Activated T-helper 2 cell treated with anti-CD3 and anti-CD28 coated beads, Interferon-gamma antibody, Interleukin-2, Interleukin-4, amounts not matched to agents 10 μg/mL and 5 μg/mL and 100 μg/mL, durations not matched to agents 14 hours and 24 hours and 36 hours (primary cell): ENCODE results near the gene ENTR1. TPM values are rescaled to one million over a fixed set of nuclear protein-coding genes. Genes with fewer than 3 reads are reported as not detected.
"Not testable (repeated sequence)": the region's sequence is repeated elsewhere in the genome, so short reads cannot be mapped to it uniquely, and the experiment has no call there.

ENCODE experiments used
- DNase-seq: peaks from one replicate; pipeline ENCODE4 v3.0.0; 2021; ENCODE audit warnings: low spot score
- H3K27ac Mint-ChIP-seq: one replicate; pipeline ENCODE4 v1.8.0; 2021; ENCODE audit warnings: mixed read lengths
- H3K27me3 Mint-ChIP-seq: one replicate; pipeline ENCODE4 v1.8.0; 2021; ENCODE audit warnings: low read depth, mixed read lengths
- H3K36me3 Mint-ChIP-seq: one replicate; pipeline ENCODE4 v1.8.0; 2021; ENCODE audit warnings: low read depth, mixed read lengths
- H3K4me1 Mint-ChIP-seq: one replicate; pipeline ENCODE4 v1.8.0; 2021; ENCODE audit warnings: low read depth, mixed read lengths
- H3K4me3 Mint-ChIP-seq: one replicate; pipeline ENCODE4 v1.8.0; 2021; ENCODE audit warnings: low read depth, mild to moderate bottlenecking, moderate library complexity, mixed read lengths
- H3K9me3 Mint-ChIP-seq: one replicate; pipeline ENCODE4 v1.8.0; 2021; ENCODE audit warnings: mixed read lengths
- intact Hi-C: fragments of 100-400 bp; cut with micrococcal nuclease; formaldehyde crosslinking; loops from one replicate; pipeline ENCODE4 v1.15.1; 2023
- total RNA-seq: library from RNA; stranded (reverse); gene quantifications from 2 replicates; pipeline ENCODE4 v1.2.3, GENCODE V29; 2022

ENTR1 gene
- total RNA-seq, 1 donor from 2014 or later: 75.6 TPM

DNA sequence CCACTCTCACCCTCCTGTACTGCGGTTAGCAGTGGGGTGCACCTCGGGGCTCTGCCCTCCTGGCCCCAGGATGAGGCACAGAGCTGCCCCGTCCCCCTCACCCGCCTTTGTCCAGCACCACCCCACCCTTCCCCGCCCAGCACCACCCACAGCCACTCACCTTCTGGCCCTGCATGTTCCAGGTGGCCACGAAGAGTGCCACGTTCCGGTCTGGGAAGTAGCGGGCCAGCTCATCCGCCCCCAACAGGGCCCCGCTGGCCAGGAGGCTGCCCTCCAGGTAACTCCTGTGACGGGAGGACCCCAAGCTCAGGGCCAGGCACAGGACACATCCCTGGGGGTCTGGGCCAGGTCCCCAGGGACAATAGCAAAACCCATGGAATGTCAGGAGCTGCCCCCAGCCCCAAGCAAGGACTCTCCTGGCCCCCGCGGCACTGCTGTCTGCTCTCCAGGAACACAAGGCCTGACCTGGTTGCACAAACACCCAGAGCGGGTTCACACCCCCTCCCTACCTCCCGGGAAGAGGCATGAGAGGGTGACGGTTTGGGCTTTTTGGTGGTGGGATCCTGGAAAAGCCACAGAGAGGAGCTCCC is 24.3 kb upstream of the ENTR1 start:
- Mint-ChIP-seq H3K9me3 (no peaks in the 10 kb centered on the region), H3K27me3 (no peaks in the 10 kb centered on the region), H3K4me1 (peaks cover 19% of the 10 kb centered on the region), H3K4me3 (no peak overlapping the region), H3K27ac (no peak overlapping the region), H3K36me3 (peaks cover 27% of the 10 kb centered on the region)
- intact Hi-C loops: loop anchor here (5.0 kb wide), 1 partner anchor 48 kb away; the partner anchor contains the start of gene SEC16A
- DNase-seq: no peak

DNA sequence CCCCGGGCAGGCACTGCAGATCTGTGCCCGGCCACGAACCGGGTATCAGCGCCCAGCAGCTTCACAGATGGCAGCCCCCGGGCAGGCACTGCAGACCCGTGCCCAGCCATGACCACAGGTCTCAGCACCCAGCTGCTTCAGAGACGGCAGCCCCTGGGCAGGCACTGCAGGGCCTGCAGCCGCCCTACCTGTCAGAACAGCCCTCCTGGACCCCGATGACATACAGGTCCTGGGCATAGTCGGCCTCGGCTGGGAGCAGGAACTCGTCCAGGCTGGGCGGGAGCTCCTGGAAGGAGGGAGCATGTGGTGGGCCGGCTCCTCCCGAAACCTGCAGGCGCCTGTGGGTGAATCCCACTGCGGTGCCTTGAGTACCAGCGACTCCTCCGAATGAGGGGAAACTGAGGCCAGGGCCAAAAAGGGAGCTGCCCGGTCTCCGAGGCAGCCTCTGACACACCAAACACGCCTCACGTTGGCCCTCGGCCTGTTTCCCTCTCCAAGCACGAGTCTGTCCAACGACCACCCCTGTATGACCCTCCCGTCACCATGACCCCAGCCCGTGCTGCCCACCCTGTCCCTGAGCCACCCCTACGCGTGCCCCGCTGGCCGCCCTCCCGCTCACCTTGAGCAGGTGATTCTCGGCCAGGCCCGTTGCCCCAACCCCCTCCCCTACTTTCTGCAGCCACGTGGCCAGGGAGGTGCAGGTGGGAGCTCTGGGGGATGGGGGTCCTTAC is 23.6 kb upstream of the ENTR1 start:
- peaks cover 19% of the 10 kb centered on the region for H3K4me1 Mint-ChIP-seq
- H3K9me3 Mint-ChIP-seq: no peaks in the 10 kb centered on the region
- no peak for DNase-seq
- H3K36me3 Mint-ChIP-seq: peaks cover 28% of the 10 kb centered on the region
- intact Hi-C loops: no loop called here
- no peak overlapping the region for H3K27ac Mint-ChIP-seq
- no peaks in the 10 kb centered on the region for H3K27me3 Mint-ChIP-seq
- H3K4me3 Mint-ChIP-seq: no peak overlapping the region

DNA sequence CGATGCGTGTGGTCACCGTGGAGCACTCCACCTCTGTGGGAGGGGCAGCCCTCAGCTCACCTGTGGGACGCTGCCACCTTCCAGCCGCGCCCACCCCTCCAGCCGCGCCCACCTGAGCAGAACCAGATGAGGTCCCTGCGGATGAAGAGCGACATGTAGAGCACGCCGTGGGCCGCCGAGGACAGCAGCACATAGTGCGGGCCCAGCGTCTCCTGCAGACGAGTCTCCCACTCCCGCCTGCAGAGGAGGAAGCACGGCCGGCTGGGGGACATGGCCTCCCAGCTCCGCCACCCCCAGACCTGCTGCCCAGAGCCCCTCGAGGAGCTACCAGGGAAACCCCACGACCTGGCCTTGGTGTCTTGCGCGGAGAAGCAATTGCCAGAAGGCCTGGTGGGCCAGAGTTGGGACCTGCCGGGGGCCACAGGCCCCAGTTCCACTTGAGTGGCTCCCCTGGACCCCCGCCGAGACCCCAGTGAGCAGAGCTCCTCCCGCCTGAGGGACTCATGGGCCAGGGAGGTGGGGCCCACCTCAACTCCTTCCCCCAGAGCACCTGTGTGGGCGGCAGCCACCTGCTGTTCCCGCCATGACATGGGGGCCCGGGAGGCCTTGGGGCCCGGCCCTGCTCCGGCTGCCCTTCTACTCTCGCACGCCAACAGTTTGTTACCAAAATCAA is 22.8 kb upstream of the ENTR1 start:
- intact Hi-C loops: no loop called here
- H3K27me3 Mint-ChIP-seq: no peaks in the 10 kb centered on the region
- H3K9me3 Mint-ChIP-seq: no peaks in the 10 kb centered on the region
- DNase-seq: no peak
- no peak overlapping the region for H3K27ac Mint-ChIP-seq
- H3K4me3 Mint-ChIP-seq: no peak overlapping the region
- peaks cover 17% of the 10 kb centered on the region for H3K4me1 Mint-ChIP-seq
- peaks cover 30% of the 10 kb centered on the region for H3K36me3 Mint-ChIP-seq

DNA sequence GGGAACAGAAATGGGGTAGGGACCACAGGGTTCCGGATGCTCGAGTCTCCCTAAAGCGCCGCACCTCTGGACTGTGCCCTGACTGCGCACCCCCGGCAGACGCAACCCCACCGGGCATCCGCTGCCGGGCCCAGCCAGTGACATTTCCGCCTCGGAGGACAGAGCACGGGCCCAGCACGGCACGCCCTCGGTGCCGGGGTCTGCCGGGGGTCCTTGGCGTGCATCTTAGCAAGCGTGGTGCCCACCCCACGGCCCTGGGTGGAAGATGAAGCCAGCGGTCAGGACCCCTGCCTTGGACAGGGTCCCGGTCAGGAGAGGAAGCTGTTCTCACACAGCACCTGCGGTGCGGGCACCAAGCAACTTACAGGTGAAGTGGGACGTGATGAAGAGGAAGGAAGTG is 22.2 kb upstream of the ENTR1 start:
- intact Hi-C loops: no loop called here
- Mint-ChIP-seq H3K27me3 (no peaks in the 10 kb centered on the region), H3K4me1 (peaks cover 14% of the 10 kb centered on the region), H3K36me3 (peaks cover 28% of the 10 kb centered on the region), H3K4me3 (no peak overlapping the region), H3K9me3 (no peaks in the 10 kb centered on the region), H3K27ac (no peak overlapping the region)
- no peak for DNase-seq

DNA sequence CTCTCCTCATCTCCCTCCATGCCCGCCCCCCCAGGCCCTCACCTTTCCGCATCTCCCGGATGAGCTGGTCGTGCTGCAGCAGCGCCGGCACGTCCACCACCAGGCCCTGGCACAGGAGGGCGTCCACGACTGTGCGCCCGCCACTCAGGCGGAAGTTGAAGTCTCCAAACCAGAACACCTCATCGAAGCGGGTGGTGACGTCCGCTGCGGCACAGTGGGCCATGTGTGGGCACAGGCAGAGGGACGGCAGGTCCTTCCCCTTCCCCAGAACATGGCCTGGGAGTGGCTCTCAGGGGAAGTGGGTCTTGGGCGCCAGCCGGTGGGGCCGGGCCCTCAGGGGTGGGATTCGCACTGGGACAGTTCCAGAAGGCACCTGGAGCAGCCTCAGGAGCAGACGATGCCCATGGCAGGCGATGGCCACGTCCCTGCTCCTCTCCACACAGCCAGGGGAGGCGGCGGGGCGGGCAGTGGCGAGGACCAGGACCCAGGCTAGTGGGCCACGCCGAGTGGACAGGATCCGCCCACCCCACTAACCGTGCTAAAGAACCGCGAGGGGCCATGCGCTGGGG is 21.5 kb upstream of the ENTR1 start:
- Mint-ChIP-seq H3K4me3 (no peak overlapping the region), H3K4me1 (peaks cover 7% of the 10 kb centered on the region), H3K27me3 (no peaks in the 10 kb centered on the region), H3K9me3 (no peaks in the 10 kb centered on the region), H3K27ac (no peak overlapping the region), H3K36me3 (peaks cover 28% of the 10 kb centered on the region)
- intact Hi-C loops: no loop called here
- DNase-seq: no peak

DNA sequence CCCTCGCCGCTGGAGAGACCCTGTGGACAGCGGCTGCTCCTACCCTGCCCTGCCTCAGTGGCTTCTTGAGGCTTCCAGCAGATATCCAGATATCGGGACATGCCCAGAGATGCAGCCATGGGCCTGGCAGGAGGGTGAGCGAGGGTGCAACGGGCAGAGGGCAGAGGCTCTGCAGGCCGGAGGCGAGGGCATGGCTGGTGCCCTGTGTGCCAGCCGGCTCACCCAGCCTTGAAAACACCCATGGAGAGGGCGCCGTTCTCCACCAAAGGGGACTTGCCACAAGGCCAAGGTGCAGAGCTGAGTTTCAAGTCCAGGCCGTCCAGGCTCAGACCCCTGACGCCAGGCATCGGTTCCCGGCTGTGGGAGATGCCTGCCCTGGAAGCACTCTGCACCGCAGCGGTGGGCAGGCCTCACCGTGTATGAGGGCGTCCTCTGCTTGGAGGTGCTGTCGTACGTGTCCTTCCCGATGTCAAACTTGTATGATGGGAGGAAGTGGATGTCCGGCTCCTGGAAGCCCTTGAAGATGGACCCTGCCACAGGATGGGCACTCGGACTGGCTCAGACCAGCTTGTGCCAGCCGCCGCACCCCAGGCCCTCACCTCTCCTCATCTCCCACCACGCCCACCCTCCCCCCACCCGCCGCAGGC is 20.3 kb upstream of the ENTR1 start:
- intact Hi-C loops: no loop called here
- no peak overlapping the region for H3K27ac Mint-ChIP-seq
- H3K9me3 Mint-ChIP-seq: no peaks in the 10 kb centered on the region
- peaks cover 27% of the 10 kb centered on the region for H3K36me3 Mint-ChIP-seq
- no peak for DNase-seq
- H3K27me3 Mint-ChIP-seq: no peaks in the 10 kb centered on the region
- H3K4me1 Mint-ChIP-seq: no peaks in the 10 kb centered on the region
- H3K4me3 Mint-ChIP-seq: no peak overlapping the region

DNA sequence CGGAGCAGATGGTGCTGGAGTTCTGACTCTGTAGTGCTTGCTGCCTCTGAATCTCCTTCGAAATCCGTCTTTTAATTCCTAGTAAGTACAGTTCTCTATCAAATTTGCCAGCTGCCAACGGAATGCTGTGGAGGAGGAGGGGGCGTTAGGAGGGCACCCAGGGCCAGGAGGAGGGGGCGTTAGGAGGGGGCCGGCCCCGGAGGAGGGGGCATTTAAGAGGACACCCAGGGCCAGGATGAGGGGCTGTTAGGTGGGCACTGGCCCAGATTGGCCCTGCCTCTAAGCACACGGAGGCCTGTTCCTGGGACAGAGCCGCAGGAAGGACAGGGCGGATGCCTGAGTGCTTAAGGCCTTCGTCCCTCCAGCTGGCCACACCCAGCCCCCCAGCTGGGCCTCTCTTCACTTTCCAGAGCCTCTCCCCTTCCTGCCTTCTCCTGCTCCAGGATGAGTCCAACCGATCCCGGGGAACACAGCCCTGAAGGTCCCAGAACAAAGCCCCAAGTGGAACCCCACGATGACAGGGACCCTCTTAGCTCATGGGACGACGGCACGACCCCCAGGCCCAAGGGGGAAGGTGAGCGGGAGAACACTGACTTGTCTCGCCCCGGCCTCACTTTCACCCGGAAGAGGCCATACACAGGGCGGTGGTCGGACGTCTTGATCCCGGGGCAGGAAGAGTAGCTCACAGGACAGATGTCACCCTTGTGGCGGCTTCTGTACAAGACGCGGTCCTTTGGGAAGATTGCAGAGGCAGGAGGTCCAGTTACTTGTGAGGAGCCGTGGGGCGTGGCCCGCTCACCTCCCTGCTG is 19.5 kb upstream of the ENTR1 start:
- Mint-ChIP-seq H3K9me3 (no peaks in the 10 kb centered on the region), H3K36me3 (peaks cover 31% of the 10 kb centered on the region), H3K4me3 (no peak overlapping the region), H3K4me1 (peaks cover 4% of the 10 kb centered on the region), H3K27me3 (no peaks in the 10 kb centered on the region), H3K27ac (no peak overlapping the region)
- intact Hi-C loops: no loop called here
- DNase-seq: no peak

DNA sequence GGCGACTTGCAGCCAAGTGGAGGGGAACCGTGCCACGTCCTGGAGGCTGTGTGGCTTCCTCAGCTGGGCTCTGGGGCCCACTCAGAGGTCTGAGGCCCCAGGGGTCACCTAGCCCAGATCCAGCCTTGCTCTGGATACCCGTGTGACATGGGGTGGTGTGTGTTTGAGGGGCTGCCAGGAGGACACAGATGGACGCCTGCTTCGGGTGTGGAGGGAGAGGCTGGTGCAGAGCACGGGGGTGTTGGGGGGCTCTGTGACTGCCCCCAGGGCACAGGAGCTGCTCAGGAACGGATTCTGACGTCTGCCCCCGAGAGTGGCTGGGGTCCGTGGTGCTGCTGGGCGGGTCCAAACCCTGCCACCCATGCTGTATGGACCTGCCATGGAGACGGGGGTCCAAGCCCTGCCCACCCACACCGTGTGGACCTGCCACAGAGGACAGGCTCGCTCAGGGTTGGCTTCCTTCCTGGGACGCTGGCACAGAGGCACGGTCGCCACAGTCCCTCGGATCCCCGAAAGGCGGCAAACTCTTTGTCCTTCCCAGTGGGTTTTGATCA is 18.7 kb upstream of the ENTR1 start:
- no peak overlapping the region for H3K27ac Mint-ChIP-seq
- H3K36me3 Mint-ChIP-seq: peaks cover 37% of the 10 kb centered on the region
- no peaks in the 10 kb centered on the region for H3K27me3 Mint-ChIP-seq
- peaks cover 4% of the 10 kb centered on the region for H3K4me1 Mint-ChIP-seq
- intact Hi-C loops: no loop called here
- H3K9me3 Mint-ChIP-seq: no peaks in the 10 kb centered on the region
- no peak overlapping the region for H3K4me3 Mint-ChIP-seq
- DNase-seq: no peak

DNA sequence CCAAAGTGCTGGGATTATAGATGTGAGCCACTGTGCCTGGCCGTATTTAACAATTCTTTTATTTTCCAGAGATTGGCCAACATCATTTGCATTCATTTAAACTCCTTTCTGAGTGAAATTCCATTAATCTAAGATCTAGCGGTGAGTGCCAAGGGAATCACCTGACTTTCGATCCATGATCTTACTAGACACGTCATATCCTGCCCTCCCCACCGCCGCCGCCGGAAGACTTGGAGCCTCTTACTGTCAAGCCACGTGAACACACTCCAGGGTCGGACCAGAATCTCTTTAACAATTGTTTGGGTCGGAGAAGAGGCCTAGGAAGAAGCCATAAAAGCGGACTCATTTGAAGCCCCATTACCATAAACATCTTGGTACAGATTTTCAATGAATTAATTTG is 16.4 kb upstream of the ENTR1 start:
- Mint-ChIP-seq H3K27ac (no peak overlapping the region), H3K27me3 (no peaks in the 10 kb centered on the region), H3K36me3 (peaks cover 51% of the 10 kb centered on the region), H3K4me3 (no peak overlapping the region), H3K9me3 (no peaks in the 10 kb centered on the region), H3K4me1 (peaks cover 4% of the 10 kb centered on the region)
- intact Hi-C loops: no loop called here
- DNase-seq: no peak

DNA sequence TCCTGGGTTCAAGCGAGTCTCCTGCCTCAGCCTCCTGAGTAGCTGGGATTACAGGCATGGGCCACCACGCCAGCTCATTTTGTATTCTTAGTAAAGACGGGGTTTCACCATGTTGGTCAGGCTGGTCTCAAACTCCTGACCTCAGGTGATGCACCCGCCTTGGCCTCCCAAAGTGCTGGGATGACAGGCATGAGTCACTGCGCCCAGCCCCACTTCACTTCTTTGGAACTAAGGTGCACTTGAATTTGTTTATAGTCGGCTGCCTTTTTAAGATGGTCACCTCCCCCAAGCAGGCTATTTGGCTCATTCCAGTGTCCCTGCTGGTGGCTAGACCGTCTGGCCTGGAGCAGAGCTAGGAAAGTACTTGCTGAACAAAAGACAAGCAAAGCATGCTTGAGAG is 15.0 kb upstream of the ENTR1 start:
- H3K36me3 Mint-ChIP-seq: peaks cover 60% of the 10 kb centered on the region
- H3K9me3 Mint-ChIP-seq, intact Hi-C loops, H3K4me3 Mint-ChIP-seq, DNase-seq, H3K27me3 Mint-ChIP-seq, H3K4me1 Mint-ChIP-seq: not testable (repeated sequence)
- peak overlapping the region; percentile 52 for H3K27ac Mint-ChIP-seq

DNA sequence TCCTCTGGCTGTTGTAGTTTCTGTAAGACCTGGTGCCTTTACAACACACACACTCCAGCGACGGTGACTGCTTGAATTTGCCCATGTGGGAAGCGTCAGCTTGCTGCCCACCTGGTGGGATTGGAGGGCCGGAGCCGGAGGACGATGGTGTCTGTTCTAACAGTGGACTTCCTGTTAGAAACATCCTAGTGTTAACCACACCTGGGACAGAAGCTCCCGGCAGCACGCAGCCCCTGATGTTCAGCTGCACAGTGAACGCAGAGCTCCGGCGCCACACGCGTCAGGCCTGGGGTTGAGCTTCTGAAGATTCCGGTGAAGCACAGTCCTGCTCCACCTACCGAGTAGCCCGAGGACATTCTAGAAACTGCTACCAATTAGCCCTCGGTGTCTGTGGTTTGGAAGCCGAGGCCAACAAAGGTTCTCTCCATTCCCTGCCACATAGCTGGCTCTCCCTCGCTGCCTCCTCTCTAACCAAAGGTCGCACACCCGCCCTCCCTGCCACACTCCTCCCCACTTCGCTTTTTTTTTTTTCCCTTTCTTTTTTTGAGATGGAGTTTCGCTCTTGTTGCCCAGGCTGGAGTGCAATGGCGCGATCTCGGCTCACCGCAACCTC is 14.4 kb upstream of the ENTR1 start:
- DNase-seq: no peak
- Mint-ChIP-seq H3K27me3 (no peaks in the 10 kb centered on the region), H3K4me3 (no peak overlapping the region), H3K27ac (peak overlapping the region; percentile 52), H3K4me1 (peaks cover 4% of the 10 kb centered on the region), H3K36me3 (peaks cover 57% of the 10 kb centered on the region), H3K9me3 (no peaks in the 10 kb centered on the region)
- intact Hi-C loops: no loop called here
